NCI-H187 (cell line): ENCODE measurements around the gene ACLY.
A peak's percentile ranks its signal among the peaks of the same experiment; 100 is the strongest.
"Not testable (repeated sequence)": the region's sequence is repeated elsewhere in the genome, so short reads cannot be mapped to it uniquely, and the experiment has no call there.

Experiments used
- DNase-seq, 2 experiments: peaks; one replicate each; lab custom pipeline; 2025; lab: John Stamatoyannopoulos, UW

The ACLY gene

GRCh38 chr17:41939693-41940090 lies 20.9 kb upstream of the ACLY start:
- DNase-seq: no peak

GRCh38 chr17:41939044-41939692 lies 20.4 kb upstream of the ACLY start:
- DNase-seq: no peak

- DNase-seq: no peak
These were observed 19.5 kb upstream of the ACLY start for GRCh38 chr17:41937970-41938954.

- no peak for DNase-seq
These were observed 16.9 kb upstream of the ACLY start for GRCh38 chr17:41935641-41936040.

GRCh38 chr17:41932816-41933389 lies 14.2 kb upstream of the ACLY start:
- no peak for DNase-seq

- DNase-seq: not testable (repeated sequence)
These were observed 13.0 kb upstream of the ACLY start for GRCh38 chr17:41931715-41932114.

- not testable (repeated sequence) for DNase-seq
These were observed 12.0 kb upstream of the ACLY start for GRCh38 chr17:41930833-41931156.

- peak; percentile 87 to 92 for DNase-seq
These were observed 11.5 kb upstream of the ACLY start, which contains the start of gene ODAD4 for GRCh38 chr17:41930009-41930832. ODAD4 (plus strand) TSS chr17:41930617; CDS start chr17:41930724, 107 bp downstream.

GRCh38 chr17:41928693-41929251 lies 10.0 kb upstream of the ACLY start:
- DNase-seq: no peak

GRCh38 chr17:41925991-41926590 lies 7.3 kb upstream of the ACLY start:
- DNase-seq: no peak

- no peak for DNase-seq
These were observed 1.8 kb upstream of the ACLY start for GRCh38 chr17:41920580-41920955.

GRCh38 chr17:41919840-41920579 lies 1.3 kb upstream of the ACLY start:
- DNase-seq: no peak

- peak; percentile 12 to 71 for DNase-seq
These were observed 540 bp upstream of the ACLY start for GRCh38 chr17:41919165-41919817.

GRCh38 chr17:41917679-41918313 lies 955 bp downstream of the ACLY start:
- DNase-seq: peak; percentile 23 to 25

GRCh38 chr17:41917192-41917591 lies 1.6 kb downstream of the ACLY start:
- no peak for DNase-seq

GRCh38 chr17:41915566-41915965 lies 3.2 kb downstream of the ACLY start:
- no peak for DNase-seq

- no peak for DNase-seq
These were observed 3.7 kb downstream of the ACLY start for GRCh38 chr17:41915020-41915419.

- no peak for DNase-seq
These were observed 4.4 kb downstream of the ACLY start for GRCh38 chr17:41914358-41914766.

GRCh38 chr17:41913798-41914197 lies 5.0 kb downstream of the ACLY start:
- no peak for DNase-seq
